Astrocyte (in vitro differentiated cells and primary cell): ENCODE data around the gene IWS1.

ENCODE experiments used
- CTCF ChIP-seq: IDR thresholded peaks from 2 replicates; pipeline ENCODE4 v1.5.1; 2011; ENCODE audit warnings: low read depth, mild to moderate bottlenecking, inconsistent platforms, low read length, moderate library complexity; ENCODE audit not compliant: insufficient read depth
- EZH2 ChIP-seq: IDR thresholded peaks from 2 replicates; pipeline ENCODE4 v1.6.1; 2012; ENCODE audit warnings: mild to moderate bottlenecking, low read length, inconsistent platforms; ENCODE audit not compliant: insufficient read depth

- no peak for TF ChIP-seq CTCF
- TF ChIP-seq EZH2, result no peak
Observed at GRCh38 chr2:127451981-127452380, 74.3 kb downstream of the IWS1 start.
